ENCODE measurements around the gene FAM98C. TPM values are rescaled to one million over a fixed set of nuclear protein-coding genes. Genes with fewer than 3 reads are reported as not detected.

The FAM98C gene
- polyA plus RNA-seq, 1 of the 3 experiments (the other 2 are of a cell fraction) = 26.7 TPM

GRCh38 chr19:38448225-38448624 lies 45.3 kb downstream of the FAM98C start:
- H3K9me2 ChIP-seq = no peaks in the 10 kb centered on the region
- no peaks in the 10 kb centered on the region for H3K27me3 ChIP-seq (ENCODE audit: insufficient read depth)
- H3K27ac ChIP-seq (ENCODE audit: low read depth in 2 of 2, low read length in 1 of 2) = no peak overlapping the region
- no peaks in the 10 kb centered on the region for H3K36me3 ChIP-seq (replicated peaks in 1 of 2; ENCODE audit: control insufficient read depth in 1 of 2, insufficient read depth in 2 of 2, low read length in 1 of 2)
- H3K4me1 ChIP-seq (ENCODE audit: control insufficient read depth in 1 of 2, insufficient read depth in 2 of 2, low read depth in 1 of 2, low read length in 1 of 2) = no peaks in the 10 kb centered on the region
- no peak overlapping the region for H3K4me3 ChIP-seq (ENCODE audit: low read depth in 2 of 2, low read length in 1 of 2)
- TF ChIP-seq IRF3 (IDR thresholded peaks at IDR 0.05; ENCODE audit: low read depth, low read length) (no peak), SMC3 (IDR thresholded peaks at IDR 0.05; ENCODE audit: low read depth, low read length) (no peak), USF1 (IDR thresholded peaks at IDR 0.05; ENCODE audit: borderline replicate concordance, low read depth) (no peak), MEF2A (IDR thresholded peaks at IDR 0.05; ENCODE audit: borderline replicate concordance, low read depth) (no peak), JUND (IDR thresholded peaks at IDR 0.05) (no peak), NRF1 (IDR thresholded peaks at IDR 0.05; ENCODE audit: low read depth, low read length) (no peak)
- no peaks in the 10 kb centered on the region for H3K79me2 ChIP-seq (ENCODE audit: insufficient read depth)
- no peak overlapping the region for H3K4me2 ChIP-seq
- 49% methylated on average over 6 of the region's 9 CpGs for whole genome bisulfite sequencing (ENCODE audit: low lambda C conversion rate)
- H3F3A ChIP-seq (replicated peaks; ENCODE audit: insufficient read depth) = no peaks in the 10 kb centered on the region
- H3K9me3 ChIP-seq = no peaks in the 10 kb centered on the region
- ChIA-PET POLR2A (no interaction called here), CTCF (interaction anchor here (0.6 kb wide), 1 partner anchor 559 kb away, joined by 3 read pairs; no protein-coding TSS in a partner anchor)
- H4K20me1 ChIP-seq (ENCODE audit: insufficient read depth) = no peaks in the 10 kb centered on the region
- H3K9ac ChIP-seq = no peak overlapping the region
- DNase-seq = no peak
- H2AFZ ChIP-seq (ENCODE audit: low read depth) = no peak overlapping the region

GRCh38 chr19:38449518-38449917 lies 46.6 kb downstream of the FAM98C start:
- no peaks in the 10 kb centered on the region for H4K20me1 ChIP-seq (ENCODE audit: insufficient read depth)
- H3K27ac ChIP-seq (ENCODE audit: low read depth in 2 of 2, low read length in 1 of 2) = no peak overlapping the region
- no peaks in the 10 kb centered on the region for H3K9me3 ChIP-seq
- no peaks in the 10 kb centered on the region for H3K4me1 ChIP-seq (ENCODE audit: control insufficient read depth in 1 of 2, insufficient read depth in 2 of 2, low read depth in 1 of 2, low read length in 1 of 2)
- H3F3A ChIP-seq (replicated peaks; ENCODE audit: insufficient read depth) = no peaks in the 10 kb centered on the region
- no peaks in the 10 kb centered on the region for H3K79me2 ChIP-seq (ENCODE audit: insufficient read depth)
- CTCF ChIA-PET = interaction anchor here (0.7 kb wide), 1 partner anchor 205 kb away, joined by 3 read pairs; no protein-coding TSS in a partner anchor
- WGBS (ENCODE audit: low lambda C conversion rate) = 48% methylated on average over 5 of the region's 5 CpGs
- no peak overlapping the region for H3K4me2 ChIP-seq
- H3K27me3 ChIP-seq (ENCODE audit: insufficient read depth) = no peaks in the 10 kb centered on the region
- no peak overlapping the region for H2AFZ ChIP-seq (ENCODE audit: low read depth)
- no peak overlapping the region for H3K9ac ChIP-seq
- POLR2A ChIA-PET = no interaction called here
- no peaks in the 10 kb centered on the region for H3K36me3 ChIP-seq (replicated peaks in 1 of 2; ENCODE audit: control insufficient read depth in 1 of 2, insufficient read depth in 2 of 2, low read length in 1 of 2)
- H3K9me2 ChIP-seq = no peaks in the 10 kb centered on the region
- no peak for DNase-seq
- TF ChIP-seq ELF1 (IDR thresholded peaks at IDR 0.05) = no peak
- no peak for TF ChIP-seq PBX3 (IDR thresholded peaks at IDR 0.05)
- no peak for TF ChIP-seq FOXM1 (IDR thresholded peaks at IDR 0.05; ENCODE audit: low read depth)
- no peak for TF ChIP-seq RFX5 (IDR thresholded peaks at IDR 0.05; ENCODE audit: low read length)
- TF ChIP-seq USF1 (IDR thresholded peaks at IDR 0.05; ENCODE audit: borderline replicate concordance, low read depth) = no peak
- no peak for TF ChIP-seq TCF12 (IDR thresholded peaks at IDR 0.05)
- TF ChIP-seq MAX (IDR thresholded peaks at IDR 0.05; ENCODE audit: low read depth) = no peak
- no peak for TF ChIP-seq RAD21 (IDR thresholded peaks at IDR 0.05; ENCODE audit: low read length)
- TF ChIP-seq EP300 (IDR thresholded peaks at IDR 0.05; ENCODE audit: borderline replicate concordance in 1 of 2, low read depth in 1 of 2, low read length in 1 of 2) = no peak
- no peak for TF ChIP-seq JUND (IDR thresholded peaks at IDR 0.05)
- no peak for TF ChIP-seq YY1 (IDR thresholded peaks at IDR 0.05; ENCODE audit: low read depth)
- TF ChIP-seq NFIC (IDR thresholded peaks at IDR 0.05; ENCODE audit: borderline replicate concordance) = no peak
- no peak overlapping the region for H3K4me3 ChIP-seq (ENCODE audit: low read depth in 2 of 2, low read length in 1 of 2)
